Stimulated activated effector memory CD8-positive, alpha-beta T cell treated with anti-CD3 and anti-CD28 coated beads, Interleukin-12 subunit alpha, Interleukin-12 subunit beta, amount 100 ng/mL, for 72 hours (primary cell): ENCODE measurements around the gene IRF7.

Experiments used
- ATAC-seq: fragments of 150-1000 bp; cut with Tn5 transposase; 2 replicates; pipeline ENCODE4 v1.10.0; 2021
- DNase-seq, 2 donors: peaks; one replicate each; pipeline ENCODE4 v3.0.0; 2021 to 2022; ENCODE audit warnings: low spot score in 2 of 2
- H3K27ac Mint-ChIP-seq: one replicate; pipeline ENCODE4 v1.8.0; 2022; ENCODE audit warnings: mild to moderate bottlenecking, mixed read lengths
- H3K36me3 Mint-ChIP-seq: one replicate; pipeline ENCODE4 v1.8.0; 2022; ENCODE audit warnings: mild to moderate bottlenecking, mixed read lengths
- H3K4me1 Mint-ChIP-seq: one replicate; pipeline ENCODE4 v1.8.0; 2022; ENCODE audit warnings: mixed read lengths
- H3K4me3 Mint-ChIP-seq: one replicate; pipeline ENCODE4 v1.8.0; 2022; ENCODE audit warnings: mild to moderate bottlenecking, mixed read lengths
- H3K9me3 Mint-ChIP-seq: one replicate; pipeline ENCODE4 v1.8.0; 2022; ENCODE audit warnings: mixed read lengths

Gene IRF7

DNA sequence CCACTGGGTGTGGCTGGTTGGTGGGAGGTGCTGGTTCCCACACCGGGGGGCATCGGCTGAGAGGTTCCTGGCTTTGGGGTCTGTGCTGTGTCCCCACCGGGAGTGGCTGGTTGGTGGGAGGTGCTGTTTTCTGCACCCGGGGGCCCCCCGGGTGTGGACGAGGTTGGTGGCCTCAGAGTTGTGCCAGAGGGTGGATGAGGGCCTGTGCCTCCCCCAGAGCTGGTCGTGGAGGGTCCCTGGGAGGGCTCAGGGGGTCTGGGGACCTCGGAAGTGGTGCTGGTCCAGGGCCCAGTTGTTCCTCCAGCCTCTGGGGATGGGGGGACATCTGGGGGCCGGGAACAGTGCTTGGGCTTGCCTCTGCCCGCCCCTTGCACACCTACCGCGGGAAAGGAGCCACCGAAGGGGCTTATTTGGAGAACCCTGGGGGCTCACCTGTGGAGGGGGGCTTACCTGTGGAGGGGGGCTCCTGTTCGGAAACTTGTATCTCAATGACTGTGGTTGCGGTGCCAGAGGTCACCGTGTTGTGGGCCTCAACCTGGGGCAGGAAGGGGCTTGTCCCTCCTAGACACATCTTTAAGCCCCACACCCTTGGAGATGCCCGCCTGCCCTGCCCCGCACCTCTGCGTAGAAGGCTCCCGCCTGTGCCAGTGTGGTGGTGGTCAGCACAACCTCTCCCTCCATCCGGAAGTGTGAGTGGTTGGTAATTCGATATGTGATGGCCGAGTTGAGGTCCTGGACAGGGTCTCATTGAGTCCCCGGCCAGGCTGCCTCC is 3.3 kb upstream of the IRF7 start:
- Mint-ChIP-seq H3K4me3 (no peak overlapping the region), H3K27ac (peak overlapping the region; percentile 86), H3K9me3 (no peaks in the 10 kb centered on the region), H3K36me3 (peaks cover 34% of the 10 kb centered on the region), H3K4me1 (peaks cover 25% of the 10 kb centered on the region)
- DNase-seq (no peak), ATAC-seq (no peak)

DNA sequence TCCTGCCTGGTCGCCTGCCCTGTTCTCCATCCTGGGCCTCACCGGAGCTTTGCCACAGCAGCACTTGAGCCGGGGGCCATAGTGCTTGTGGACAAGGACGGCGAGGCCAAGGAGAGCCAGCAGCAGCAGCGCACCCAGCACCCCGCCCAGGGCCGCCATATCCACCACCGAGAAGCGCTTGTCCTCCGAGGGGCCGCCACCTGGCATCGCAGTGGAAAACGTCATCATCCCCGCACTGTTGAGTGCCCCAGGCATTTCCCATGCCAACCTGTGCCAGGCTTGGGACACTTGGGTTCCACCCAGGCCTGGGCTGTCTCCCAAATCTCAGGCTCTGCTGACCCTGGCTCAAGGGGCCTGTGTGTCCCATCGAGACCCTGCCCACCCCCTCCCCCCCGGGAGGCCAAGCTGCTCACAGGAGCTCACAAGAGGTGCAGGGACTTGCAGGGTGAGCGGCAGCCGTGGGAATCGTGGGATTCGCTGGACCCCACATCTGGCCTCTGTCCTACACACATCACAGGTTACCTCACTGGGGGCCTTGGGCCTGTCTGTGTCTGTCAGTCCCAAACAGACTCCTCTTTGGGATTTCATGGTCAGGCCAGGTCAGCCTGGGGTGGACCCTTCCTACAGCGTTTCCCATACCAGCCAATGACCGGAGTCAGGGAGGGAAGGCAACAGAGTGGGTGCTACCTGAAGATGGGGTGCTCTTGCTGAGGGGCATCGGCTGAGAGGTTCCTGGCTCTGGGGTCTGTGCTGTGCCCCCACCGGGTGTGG is 2.3 kb upstream of the IRF7 start:
- DNase-seq (no peak), ATAC-seq (no peak)
- no peak overlapping the region for H3K4me3 Mint-ChIP-seq
- H3K4me1 Mint-ChIP-seq = peaks cover 28% of the 10 kb centered on the region
- H3K27ac Mint-ChIP-seq = peak overlapping the region; percentile 86
- H3K9me3 Mint-ChIP-seq = no peaks in the 10 kb centered on the region
- peaks cover 41% of the 10 kb centered on the region for H3K36me3 Mint-ChIP-seq

DNA sequence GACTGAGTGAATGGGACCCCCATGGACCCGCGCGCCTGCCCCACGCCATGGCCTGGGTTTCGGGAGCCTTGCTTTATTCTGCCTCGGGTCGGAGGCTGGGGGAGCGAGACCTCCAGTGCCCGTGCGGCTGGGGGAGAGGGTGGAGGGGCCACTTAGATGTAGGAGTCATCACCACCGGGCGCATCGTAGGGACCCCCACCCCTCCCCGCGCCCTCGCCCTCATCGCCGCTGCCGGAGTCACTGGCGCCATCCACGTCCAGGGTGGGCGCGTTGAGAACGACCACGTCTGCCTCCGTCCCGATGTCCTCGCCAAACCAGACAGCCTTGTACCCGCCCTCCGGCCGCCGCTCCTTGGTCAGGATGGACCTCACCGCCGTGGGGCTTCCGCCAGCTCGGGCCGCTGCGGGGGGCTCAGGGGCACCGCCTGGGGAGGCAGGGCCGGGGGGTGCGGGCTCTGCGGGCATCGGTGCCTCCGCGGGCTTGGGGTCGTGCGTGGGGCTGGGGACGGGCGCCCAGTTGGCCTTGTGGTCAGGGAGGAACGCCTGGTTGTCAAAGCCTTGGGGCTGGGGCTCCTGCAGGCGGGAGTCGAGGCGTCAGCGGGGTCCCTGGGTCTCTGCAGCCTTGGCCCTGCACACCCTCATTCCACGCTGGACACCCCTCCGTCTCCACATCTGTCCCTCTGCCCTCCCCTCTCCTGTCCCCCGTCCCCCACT is 1.6 kb upstream of the IRF7 start:
- no peak for DNase-seq
- H3K27ac Mint-ChIP-seq = no peak overlapping the region
- H3K4me3 Mint-ChIP-seq = no peak overlapping the region
- no peaks in the 10 kb centered on the region for H3K9me3 Mint-ChIP-seq
- peaks cover 48% of the 10 kb centered on the region for H3K36me3 Mint-ChIP-seq
- peaks cover 36% of the 10 kb centered on the region for H3K4me1 Mint-ChIP-seq
- no peak for ATAC-seq

DNA sequence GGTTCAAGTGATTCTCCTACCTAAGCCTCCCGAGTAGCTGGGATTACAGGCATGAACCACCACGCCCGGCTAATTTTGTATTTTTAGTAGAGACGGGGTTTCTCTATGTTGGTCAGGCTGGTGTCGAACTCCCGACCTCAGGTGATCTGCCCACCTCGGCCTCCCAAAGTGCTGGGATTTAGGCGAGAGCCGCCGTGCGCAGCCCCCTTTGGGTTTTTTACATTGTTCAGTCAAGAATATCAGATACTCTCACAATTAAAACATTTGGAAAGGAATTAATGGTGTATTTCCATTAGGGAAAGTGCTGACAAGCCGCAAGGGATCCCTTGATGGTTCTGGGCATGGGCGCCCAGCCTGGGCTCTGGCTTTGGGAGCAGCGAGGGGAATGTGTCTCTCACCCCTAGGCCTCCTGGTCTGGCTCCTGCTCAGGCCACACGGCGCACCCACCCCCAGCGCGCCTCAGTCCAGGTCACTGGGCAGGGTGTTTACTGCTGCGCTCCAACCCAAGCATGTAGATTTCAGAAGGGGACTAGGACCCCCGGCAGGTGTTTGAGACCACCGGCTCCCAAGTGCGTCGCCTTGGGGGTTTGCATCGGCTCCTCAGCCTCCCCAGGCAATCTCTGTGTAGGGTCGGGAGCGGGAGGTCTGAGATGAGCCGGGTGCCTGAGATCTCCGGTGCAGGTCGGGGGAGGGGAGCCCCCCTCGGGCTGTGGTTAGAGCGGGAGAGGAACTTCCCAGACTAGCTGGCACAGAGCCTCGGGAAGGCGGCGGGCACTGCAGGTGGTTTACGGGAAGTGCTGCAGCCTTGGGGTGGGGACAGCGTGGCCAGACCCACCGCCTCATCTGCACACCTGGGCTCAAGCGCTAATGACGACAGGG is 809 bp upstream of the IRF7 start:
- H3K9me3 Mint-ChIP-seq = no peaks in the 10 kb centered on the region
- ATAC-seq = no peak
- peak overlapping the region; percentile 87 for H3K27ac Mint-ChIP-seq
- no peak for DNase-seq
- peaks cover 51% of the 10 kb centered on the region for H3K36me3 Mint-ChIP-seq
- H3K4me1 Mint-ChIP-seq = peaks cover 41% of the 10 kb centered on the region
- H3K4me3 Mint-ChIP-seq = peak overlapping the region; percentile 74

DNA sequence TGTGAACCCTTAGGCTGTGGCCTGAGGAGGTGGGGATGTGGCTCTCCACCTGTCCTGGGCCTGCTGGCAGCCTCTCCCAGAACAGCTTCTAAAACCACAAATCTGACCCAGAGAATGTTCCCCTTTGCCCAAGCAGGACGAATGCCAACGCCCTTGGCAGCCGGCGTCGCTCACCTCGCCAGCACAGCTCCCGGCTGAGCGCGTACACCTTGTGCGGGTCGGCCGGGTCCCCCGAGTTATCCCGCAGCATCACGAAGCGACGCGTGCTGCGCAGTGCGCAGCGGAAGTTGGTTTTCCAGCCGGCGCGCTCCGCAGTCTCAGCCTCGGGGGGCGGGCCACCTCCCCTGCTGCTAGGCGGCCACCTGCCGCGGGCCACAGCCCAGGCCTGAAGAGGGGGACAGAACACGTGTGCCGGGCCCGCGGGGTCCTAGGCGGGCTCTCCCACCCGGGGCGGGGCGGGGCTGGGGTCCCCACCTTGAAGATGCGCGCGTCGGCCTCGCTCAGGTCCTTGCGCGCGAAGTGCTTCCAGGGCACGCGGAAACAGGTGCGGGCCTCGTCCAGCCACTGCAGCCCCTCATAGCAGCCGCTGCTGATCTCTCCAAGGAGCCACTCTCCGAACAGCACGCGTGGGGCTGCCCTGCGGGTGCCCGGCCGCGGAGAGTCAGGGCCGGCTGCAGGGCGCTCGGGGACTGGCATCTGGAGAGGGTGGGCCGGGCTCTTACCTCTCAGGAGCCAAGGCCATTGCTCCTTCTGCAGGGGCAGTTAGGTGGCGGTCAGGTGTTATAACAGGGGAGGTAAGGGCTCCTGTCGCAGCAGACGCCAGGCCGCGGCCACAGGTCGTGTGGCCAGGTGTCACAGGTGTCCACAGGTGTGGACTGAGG is 887 bp downstream of the IRF7 start:
- Mint-ChIP-seq H3K4me1 (peaks cover 41% of the 10 kb centered on the region), H3K27ac (peak overlapping the region; percentile 87), H3K36me3 (peaks cover 68% of the 10 kb centered on the region), H3K4me3 (peak overlapping the region; percentile 74), H3K9me3 (no peaks in the 10 kb centered on the region)
- ATAC-seq = no peak
- no peak for DNase-seq

DNA sequence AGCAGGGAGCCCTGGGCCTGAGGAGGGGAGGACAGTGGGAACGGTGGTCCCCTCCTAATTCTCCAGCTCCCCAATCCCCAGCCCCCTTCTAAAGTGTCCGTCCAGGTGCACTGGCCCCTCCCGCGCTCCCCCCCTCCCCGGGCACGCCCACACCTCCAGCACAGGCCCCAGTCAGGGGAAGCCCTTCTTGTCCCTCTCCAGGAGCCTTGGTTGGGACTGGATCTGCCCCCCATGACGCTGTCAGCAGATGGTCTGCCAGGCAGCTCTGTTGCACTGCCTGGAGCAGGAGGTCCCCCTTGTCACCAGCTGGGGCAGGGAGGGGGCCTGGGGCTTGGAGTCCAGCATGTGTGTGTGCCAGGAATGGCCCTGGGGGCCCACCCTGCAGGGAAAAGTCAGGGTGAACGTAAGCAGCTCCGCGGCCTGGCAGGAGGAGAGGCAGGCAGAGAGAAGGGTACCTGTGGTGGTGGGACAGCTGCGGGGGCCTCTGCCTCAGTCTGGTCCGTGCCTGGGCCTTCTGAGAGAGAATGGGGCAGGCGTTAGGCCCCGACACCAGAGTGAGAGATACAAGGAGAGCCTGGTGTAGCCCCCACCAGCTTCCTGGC is 1.6 kb downstream of the IRF7 start:
- Mint-ChIP-seq H3K9me3 (no peaks in the 10 kb centered on the region), H3K4me1 (peaks cover 41% of the 10 kb centered on the region), H3K36me3 (peaks cover 72% of the 10 kb centered on the region), H3K27ac (peak overlapping the region; percentile 87), H3K4me3 (peak overlapping the region; percentile 74)
- no peak for DNase-seq
- ATAC-seq = no peak

DNA sequence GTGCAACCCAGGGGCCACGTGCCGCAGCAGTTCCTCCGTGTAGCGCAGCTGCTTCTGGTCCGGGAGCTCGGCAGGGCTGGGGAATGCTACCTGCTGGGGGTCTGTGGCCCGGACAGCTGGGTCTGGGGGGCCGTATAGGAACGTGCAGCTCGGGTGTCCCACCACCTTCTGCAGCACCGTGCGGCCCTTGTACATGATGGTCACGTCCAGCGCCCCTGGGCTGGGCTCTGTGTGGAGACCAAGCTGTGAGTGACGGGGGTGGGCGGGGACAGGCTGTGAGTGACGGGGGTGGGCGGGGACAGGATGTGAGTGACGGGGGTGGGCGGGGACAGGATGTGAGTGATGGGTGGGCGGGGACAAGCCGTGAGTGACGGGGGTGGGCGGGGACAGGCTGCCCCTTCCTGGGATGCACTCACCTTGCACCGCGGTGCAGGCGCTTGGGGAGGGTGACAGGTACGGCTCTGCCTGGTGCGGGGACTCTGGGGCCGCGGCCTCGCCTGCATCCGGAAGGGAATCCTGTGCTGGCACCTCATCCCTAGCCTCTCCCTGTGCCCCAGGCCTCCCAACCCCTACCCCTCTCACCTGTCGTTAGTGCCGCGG is 2.3 kb downstream of the IRF7 start:
- peak; percentile 62 to 77 for DNase-seq
- Mint-ChIP-seq H3K27ac (peak overlapping the region; percentile 87), H3K4me3 (peak overlapping the region; percentile 74), H3K4me1 (peaks cover 41% of the 10 kb centered on the region), H3K9me3 (no peaks in the 10 kb centered on the region), H3K36me3 (peaks cover 73% of the 10 kb centered on the region)
- peak; percentile 40 for ATAC-seq

DNA sequence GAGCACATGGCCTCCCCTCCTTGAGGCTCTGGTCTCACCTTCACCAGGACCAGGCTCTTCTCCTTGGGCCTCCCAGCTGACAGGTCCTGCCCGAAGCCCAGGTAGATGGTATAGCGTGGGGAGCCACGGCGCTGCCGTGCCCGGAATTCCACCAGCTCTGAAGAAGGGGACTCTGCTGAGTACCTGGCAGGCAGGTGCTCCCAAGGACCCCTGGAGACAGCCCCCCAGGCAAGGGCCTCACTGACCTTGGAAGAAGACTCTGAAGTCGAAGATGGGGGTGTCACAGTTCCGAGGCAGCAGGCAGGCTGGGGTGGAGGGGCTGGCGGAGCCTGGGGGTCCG is 2.8 kb downstream of the IRF7 start:
- Mint-ChIP-seq H3K27ac (peak overlapping the region; percentile 87), H3K4me3 (peak overlapping the region; percentile 74), H3K9me3 (no peaks in the 10 kb centered on the region), H3K36me3 (peaks cover 77% of the 10 kb centered on the region), H3K4me1 (peaks cover 41% of the 10 kb centered on the region)
- ATAC-seq (no peak), DNase-seq (no peak)

DNA sequence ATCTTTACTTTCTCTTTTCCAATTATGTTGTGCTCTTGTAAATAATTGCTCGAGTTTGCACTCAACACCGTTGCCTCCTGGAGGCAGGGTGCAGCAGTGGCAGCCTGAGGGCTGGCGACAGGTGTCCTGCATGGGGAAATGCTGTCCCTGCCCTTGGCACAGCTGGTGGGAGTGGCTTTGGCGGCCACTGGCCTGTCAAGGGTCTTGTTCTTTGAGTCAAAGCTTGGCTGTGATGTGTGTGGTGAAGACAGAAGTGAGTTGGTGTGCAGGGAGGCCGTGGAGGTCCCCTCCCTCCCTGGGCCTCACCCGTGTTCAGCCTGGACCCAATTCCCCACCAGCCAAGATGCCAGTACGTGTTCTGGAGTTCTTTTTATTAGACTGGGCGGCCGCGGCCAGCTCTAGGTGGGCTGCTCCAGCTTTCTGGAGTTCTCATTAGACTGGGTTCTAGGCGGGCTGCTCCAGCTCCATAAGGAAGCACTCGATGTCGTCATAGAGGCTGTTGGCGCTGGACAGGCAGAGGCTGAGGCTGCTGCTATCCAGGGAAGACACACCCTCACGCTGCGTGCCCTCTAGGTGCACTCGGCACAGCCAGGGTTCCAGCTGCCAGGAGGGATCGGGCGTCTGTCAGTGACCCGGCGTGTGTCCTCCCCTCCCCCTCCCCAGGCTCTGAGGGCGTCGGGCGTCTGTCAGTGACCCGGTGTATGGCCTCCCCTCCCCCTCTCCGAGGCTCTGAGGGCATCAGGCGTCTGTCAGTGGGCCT is 3.4 kb downstream of the IRF7 start:
- H3K4me3 Mint-ChIP-seq = no peak overlapping the region
- ATAC-seq (no peak), DNase-seq (no peak)
- H3K9me3 Mint-ChIP-seq = no peaks in the 10 kb centered on the region
- peaks cover 41% of the 10 kb centered on the region for H3K4me1 Mint-ChIP-seq
- H3K36me3 Mint-ChIP-seq = peaks cover 82% of the 10 kb centered on the region
- peak overlapping the region; percentile 87 for H3K27ac Mint-ChIP-seq

DNA sequence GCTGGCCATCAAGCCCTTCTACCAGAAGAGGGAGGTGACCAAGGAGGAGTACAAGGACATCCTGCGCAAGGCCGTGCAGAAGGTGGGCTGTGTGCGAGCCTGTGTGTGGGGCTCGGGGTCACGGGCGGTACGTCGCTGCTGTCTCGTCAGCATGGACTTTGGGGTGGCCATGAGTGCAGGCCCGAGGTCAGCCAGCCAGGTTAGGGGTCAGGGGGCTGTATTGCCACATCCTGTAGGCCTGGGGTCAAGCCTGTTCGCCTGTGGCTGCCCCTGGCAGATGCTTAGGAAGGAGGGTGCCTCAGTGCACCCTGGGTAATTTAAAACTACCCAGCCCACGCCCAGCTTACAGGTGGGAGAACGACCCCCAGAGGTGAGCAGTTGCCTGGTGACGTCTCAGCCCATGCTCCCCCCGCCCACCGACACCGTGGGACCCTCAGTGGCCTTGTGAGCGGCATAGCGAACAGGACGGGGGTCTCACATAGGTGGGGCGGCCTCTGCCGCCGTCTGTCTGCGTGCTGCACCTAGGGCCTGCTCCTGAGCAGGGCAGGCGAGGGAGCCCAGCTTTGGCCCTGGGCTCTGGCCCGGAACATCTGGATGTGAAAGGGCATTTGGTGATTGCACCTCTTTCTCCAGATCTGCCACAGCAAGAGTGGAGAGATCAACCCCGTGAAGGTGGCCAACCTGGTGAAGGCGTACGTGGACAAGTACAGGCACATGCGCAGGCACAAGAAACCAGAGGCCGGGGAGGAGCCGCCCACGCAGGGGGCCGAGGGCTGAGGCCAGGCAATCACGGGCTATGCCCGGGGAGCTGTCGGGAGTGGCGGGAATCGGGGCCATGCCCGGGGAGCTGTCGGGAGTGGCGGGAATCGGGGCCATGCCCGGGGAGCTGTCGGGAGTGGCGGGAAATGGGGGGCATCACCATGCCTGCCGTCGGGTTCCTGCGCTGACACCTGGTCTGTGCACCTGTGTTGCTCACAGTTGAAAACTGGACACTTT is 4.5 kb downstream of the IRF7 start:
- Mint-ChIP-seq H3K36me3 (peaks cover 90% of the 10 kb centered on the region), H3K4me1 (peaks cover 36% of the 10 kb centered on the region), H3K4me3 (no peak overlapping the region)

DNA sequence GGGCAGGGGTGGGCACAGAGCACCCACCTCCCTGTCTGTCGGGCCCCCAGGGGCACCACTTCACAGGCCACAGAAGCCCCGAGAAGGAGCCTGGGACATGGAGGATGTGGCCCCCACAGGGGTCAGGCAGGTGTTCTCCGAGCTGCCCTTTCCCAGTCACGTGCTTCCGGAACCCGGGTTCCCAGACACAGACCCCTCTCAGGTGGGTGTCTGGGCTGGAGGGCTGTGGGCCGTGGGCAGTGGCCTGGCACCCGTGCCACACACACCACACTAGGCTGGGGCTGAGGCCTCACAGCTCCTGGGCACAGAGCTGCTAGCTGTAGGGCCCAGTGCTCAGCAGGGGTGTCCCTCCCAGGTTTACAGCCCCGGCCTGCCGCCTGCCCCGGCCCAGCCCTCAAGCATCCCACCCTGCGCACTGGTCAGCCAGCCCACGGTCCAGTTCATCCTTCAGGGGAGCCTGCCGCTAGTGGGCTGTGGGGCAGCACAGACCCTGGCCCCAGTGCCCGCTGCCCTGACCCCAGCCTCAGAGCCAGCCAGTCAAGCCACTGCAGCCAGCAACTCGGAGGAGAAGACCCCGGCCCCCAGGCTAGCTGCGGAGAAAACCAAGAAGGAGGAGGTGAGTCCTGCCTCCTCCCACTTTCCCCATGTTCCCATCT is 5.5 kb downstream of the IRF7 start:
- ATAC-seq (no peak), DNase-seq (no peak)
- H3K9me3 Mint-ChIP-seq = no peaks in the 10 kb centered on the region
- H3K27ac Mint-ChIP-seq = peak overlapping the region; percentile 58
- H3K4me3 Mint-ChIP-seq = no peak overlapping the region
- peaks cover 29% of the 10 kb centered on the region for H3K4me1 Mint-ChIP-seq
- H3K36me3 Mint-ChIP-seq = peaks cover 85% of the 10 kb centered on the region

More for the DNA sequence above, 4.5 kb downstream of the IRF7 start:
- Mint-ChIP-seq H3K27ac (peak overlapping the region; percentile 87), H3K9me3 (no peaks in the 10 kb centered on the region)
- no peak for DNase-seq
- ATAC-seq = no peak
